ENCODE results near the gene PCDHAC1.
"Not testable (repeated sequence)": the region's sequence is repeated elsewhere in the genome, so short reads cannot be mapped to it uniquely, and the experiment has no call there.

PCDHAC1 gene, protein sequence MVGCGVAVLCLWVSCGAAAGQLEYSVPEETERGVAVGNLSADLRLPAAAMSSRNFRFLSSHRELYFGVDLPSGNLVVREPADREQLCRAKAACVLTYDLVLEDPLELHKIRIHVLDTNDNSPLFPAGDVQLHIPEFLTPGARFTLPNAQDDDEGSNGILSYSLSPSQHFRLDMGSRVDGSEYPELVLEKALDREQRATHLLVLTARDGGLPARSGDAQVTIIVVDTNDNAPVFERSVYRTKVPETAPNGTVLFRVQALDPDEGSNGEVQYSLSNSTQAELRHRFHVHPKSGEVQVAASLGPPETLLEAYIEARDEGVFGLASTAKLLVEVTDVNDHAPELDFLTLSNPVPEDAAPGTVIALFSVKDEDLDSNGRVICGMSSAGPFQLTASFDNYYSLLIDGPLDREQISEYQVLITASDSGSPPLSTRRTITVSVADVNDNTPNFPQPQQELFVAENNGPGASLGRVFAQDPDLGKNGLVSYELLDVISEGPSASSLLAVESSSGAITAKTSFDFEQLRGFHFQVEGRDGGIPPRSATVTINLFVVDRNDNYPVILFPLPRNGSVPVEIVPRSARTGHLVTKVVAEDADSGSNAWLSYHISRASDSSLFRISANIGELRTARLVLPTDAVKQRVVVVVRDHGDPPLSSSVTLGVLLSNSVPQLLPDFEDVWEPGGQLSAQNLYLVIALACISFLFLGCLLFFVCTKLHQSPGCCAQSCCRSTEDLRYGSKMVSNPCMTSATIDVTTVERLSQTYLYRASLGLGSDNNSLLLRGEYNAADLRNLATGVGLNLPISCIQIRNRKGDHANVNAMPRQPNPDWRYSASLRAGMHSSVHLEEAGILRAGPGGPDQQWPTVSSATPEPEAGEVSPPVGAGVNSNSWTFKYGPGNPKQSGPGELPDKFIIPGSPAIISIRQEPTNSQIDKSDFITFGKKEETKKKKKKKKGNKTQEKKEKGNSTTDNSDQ

DNA sequence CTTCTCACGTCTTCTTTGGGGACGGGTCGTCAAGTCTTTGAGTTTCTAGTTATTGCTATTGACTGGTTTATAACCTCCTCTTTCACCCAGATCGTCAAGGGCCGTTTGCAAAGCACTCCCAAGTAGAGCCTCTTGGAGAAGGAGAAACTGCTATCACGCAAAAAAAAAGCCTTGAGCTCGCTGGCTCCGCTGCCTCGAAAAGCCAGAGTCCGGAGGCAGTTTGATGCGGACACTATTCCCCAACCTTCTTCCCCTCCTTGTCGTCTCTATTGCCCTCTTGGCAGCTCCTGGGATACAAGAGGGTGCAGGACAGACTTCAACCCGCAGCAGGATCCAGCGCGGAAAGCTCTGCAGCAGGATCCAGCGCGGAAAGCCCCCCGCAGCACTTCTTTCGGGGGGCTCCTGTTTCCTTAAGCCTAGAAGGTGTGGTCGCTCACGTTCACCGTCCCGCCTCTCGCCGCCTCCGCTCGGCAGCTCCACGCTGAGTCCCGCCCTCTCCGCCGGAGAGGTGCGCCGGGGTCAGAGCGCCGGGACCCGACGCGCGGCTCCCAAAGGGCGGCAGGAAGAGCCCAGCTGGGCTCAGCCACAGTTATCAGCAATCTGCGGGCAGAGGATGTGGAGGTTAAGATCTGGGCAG lies at the start of gene PCDHAC1:
Gene PCDHAC1, plus strand, starts transcription at position 494 of the 637 bp plus-strand sequence. CDS start 594 bp downstream, outside the sequence.
- DNase-seq, result no peak

DNA sequence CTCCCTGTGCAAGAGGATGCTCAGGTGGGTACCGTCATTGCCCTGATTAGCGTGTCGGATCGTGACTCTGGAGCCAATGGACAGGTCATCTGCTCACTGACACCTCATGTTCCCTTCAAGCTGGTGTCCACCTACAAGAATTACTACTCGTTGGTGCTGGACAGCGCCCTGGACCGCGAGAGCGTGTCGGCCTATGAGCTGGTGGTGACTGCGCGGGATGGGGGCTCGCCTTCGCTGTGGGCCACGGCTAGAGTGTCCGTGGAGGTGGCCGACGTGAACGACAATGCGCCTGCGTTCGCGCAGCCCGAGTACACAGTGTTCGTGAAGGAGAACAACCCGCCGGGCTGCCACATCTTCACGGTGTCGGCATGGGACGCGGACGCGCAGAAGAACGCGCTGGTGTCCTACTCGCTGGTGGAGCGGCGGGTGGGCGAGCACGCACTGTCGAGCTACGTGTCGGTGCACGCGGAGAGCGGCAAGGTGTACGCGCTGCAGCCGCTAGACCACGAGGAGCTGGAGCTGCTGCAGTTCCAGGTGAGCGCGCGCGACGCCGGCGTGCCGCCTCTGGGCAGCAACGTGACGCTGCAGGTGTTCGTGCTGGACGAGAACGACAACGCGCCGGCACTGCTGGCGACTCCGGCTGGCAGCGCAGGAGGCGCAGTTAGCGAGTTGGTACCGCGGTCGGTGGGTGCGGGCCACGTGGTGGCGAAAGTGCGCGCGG lies 49.4 kb upstream of the PCDHAC1 start:
- DNase-seq, result not testable (repeated sequence)

DNA sequence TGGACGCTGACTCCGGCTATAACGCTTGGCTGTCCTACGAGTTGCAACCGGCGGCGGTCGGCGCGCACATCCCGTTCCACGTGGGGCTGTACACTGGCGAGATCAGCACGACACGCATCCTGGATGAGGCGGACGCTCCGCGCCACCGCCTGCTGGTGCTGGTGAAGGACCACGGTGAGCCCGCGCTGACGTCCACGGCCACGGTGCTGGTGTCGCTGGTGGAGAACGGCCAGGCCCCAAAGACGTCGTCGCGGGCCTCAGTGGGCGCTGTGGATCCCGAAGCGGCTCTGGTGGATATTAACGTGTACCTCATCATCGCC lies 48.9 kb upstream of the PCDHAC1 start:
- no peak for DNase-seq

DNA sequence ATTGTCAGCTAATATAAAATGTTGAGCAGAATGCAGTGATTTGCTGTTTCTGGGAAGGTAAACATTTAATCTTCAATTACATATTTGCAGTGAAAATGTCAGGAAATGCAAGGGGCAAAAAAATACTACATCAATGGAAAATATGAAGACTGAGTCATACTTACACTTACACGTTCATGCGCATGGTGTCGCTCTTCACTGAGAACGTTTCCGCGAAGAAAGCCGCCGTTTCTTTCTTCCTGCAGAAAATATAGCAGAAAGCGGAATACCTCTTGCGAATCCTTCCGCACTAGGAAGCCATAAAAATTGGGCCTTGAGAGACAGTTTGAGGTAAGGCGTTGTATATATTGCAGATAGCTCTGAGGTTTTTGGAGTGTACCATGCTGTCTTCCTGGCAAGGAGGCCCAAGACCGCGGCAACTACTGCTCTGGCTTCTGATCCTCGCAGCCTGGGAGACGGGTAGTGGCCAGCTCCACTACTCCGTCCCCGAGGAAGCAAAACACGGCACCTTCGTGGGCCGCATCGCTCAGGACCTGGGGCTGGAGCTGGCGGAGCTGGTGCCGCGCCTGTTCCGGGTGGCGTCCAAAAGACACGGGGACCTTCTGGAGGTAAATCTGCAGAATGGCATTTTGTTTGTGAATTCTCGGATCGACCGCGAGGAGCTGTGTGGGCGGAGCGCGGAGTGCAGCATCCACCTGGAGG lies 44.1 kb upstream of the PCDHAC1 start, which contains the start of gene PCDHA13:
Gene PCDHA13, plus strand, starts transcription at position 236 of the 702 bp plus-strand sequence. Its CDS starts 145 bp downstream, at position 381.
- no peak for DNase-seq

DNA sequence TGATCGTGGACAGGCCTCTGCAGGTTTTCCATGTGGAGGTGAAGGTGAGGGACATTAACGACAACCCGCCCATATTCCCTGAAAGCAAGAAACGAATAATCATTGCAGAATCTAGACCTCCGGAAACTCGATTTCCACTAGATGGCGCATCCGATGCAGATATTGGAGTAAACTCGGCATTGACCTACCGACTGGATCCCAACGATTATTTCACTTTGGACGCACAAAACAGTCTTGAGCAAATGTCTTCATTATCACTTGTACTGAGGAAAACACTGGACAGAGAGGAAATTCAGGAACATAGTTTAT lies 43.6 kb upstream of the PCDHAC1 start:
- DNase-seq, result no peak

DNA sequence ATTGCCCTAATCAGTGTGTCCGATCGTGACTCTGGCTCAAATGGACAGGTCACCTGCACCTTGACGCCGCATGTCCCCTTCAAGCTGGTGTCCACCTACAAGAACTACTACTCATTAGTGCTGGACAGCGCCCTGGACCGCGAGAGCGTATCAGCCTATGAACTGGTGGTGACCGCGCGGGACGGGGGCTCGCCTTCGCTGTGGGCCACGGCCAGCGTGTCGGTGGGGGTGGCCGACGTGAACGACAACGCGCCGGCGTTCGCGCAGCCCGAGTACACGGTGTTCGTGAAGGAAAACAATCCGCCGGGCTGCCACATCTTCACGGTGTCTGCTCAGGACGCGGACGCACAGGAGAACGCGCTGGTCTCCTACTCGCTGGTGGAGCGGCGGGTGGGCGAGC lies 42.7 kb upstream of the PCDHAC1 start:
- no peak for DNase-seq

DNA sequence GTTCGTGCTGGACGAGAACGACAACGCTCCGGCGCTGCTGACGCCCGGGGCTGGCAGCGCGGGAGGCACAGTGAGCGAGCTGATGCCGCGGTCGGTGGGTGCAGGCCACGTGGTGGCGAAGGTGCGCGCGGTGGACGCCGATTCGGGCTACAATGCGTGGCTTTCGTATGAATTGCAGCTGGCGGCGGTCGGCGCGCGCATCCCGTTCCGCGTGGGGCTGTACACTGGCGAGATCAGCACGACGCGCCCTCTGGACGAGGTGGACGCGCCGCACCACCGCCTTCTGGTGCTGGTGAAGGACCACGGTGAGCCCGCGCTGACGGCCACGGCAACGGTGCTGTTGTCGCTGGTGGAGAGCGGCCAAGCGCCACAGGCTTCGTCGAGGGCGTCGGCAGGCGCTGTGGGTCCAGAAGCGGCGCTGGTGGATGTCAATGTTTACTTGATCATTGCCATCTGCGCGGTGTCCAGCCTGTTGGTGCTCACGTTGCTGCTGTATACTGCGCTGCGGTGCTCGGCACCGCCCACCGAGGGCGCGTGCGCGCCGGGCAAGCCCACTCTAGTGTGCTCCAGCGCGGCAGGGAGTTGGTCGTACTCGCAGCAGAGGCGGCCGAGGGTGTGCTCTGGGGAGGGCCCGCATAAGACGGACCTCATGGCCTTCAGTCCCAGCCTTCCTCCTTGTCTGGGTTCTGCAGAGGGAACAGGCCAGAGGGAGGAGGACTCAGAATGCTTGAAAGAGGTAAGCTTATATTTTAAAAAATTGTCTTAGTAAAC lies 42.0 kb upstream of the PCDHAC1 start:
- no peak for DNase-seq

DNA sequence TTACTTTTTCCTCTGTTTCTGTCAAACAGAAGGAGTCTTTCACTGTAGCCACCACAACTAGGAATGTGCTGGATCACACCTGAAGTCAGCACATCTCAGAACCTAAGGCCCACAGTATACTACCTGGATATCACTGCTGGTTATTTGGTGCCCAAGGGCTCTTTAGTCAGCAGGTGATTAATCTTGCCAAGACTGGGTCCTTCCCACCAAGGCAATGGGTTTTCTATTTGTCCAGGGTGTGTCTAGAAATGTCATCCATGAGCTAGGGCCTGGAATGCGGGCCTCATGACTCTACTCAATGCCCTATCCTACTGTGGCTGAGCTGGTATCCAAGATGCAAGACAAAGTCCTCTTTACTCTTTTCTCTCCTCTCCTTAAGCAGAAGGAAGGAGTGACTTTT lies 9.8 kb upstream of the PCDHAC1 start:
- DNase-seq, result no peak

DNA sequence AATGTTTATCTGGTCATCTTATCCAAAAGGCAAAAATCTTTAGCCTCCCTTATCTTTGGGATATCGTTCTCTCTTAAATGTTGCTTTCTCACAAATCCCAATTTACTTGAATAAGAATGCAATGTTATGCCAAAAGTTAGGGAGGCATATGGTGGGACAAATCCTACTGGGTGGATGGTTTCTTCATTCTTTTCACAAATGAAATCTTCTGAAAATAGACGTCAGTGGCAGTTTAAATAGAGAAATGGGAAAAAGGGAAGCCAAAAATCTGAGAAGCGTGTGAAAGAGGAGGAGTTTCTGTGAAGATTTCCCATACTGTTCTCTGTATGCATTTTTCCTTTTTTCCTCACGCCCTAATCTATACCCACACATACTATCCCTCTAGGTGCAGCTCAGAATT lies 2.5 kb upstream of the PCDHAC1 start:
- no peak for DNase-seq

DNA sequence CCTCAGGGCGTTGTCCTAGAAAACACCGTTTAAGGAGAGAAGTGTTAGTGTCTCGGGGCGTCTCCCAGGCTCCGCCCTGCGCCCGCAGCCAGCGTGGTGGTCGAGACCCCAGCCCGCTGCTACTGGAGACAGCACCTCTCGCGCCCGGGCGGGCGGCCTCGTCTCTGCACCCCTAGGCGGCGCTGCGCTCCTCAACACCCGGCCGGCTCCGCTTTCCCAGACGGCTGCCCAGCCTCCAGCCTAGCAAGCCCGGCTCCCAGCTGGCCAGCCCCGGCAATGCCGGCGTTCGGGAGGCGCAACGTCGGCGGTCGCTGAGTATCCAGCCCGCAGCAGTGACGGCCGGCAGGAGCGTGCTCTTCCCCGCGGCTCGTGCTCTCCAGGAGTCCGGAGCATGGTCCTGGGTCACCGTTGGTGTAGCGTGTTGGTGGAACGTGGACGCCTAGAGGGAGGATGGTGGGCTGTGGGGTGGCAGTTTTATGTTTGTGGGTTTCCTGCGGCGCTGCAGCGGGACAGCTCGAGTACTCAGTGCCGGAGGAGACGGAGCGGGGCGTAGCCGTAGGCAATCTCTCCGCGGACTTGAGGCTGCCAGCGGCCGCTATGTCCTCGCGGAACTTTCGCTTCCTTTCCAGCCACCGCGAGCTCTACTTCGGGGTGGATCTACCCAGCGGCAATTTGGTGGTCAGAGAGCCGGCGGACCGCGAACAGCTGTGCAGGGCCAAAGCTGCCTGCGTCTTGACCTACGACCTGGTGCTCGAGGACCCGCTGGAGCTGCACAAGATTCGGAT lies 536 bp downstream of the PCDHAC1 start:
- no peak for DNase-seq

DNA sequence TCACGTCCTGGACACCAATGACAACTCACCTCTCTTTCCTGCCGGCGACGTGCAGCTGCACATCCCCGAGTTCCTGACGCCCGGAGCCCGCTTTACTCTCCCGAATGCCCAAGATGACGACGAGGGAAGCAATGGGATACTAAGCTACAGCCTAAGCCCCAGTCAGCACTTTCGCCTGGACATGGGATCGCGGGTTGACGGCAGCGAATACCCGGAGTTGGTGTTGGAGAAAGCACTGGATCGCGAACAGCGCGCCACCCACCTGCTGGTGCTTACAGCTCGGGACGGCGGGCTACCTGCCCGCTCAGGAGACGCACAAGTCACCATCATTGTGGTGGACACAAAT lies 1.1 kb downstream of the PCDHAC1 start:
- no peak for DNase-seq

DNA sequence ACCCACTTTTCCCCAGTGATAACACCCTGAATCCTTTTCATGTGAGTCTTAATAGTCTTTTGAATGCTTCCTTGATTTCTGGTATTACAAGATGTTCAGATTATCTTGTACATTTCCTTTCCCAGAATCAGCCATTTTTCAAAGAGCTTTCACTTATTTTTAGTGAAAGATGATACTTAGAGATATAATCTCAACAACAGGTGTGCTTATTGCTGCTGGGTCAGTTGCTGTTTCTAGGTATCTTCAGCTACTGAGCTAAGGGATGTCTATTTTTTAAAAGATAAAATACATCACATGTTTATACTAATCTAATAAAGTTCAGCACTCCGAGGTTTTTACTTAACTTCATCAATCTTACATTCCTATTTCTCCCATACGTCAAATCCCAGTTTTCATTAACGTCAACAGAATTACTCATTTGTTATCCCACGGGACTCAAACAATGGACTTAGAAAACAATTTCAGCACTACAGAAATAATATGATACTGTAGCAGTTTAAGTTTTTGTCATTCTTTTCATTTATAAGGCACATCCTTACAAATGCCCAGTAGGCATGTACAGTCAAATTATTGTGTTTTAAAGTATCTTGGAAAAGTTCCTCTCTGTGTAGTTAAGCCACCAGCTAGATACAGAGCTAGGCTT lies 9.0 kb downstream of the PCDHAC1 start:
- no peak for DNase-seq

DNA sequence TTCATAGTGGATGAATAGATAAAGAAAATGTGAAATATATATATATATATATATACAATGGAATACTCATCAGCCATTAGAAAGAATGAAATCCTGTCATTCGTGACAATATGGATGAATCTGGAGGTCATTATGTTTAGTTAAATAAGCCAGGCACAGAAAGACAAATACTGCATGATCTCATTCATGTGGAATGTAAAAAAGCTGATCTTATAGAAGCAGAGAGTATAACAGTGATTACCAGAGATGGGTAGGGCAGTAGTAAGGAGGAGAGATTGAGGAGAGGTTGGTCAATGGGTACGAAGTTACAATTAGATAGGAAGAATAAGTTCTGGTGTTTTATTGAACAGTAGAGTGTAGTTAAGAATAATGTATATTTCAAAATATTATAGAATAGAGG lies 20.5 kb downstream of the PCDHAC1 start:
- DNase-seq, result no peak

DNA sequence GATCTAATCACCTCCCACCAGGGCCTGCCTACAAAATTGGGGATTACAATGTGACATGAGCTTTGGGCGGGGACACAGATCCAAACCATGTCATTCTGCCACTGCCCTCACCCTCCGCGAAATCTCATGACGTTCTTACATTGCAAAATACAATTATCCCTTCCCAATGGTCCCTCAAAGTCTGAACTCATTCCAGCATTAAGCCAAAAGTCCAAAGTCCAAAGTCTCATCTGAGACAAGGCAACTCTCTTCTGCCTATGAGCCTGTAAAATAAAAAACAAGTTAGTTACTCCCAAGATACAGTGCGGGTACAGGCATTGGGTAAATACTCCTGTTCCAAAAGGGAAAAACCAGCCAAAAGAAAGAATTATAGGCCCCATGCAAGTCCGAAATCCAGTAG lies 25.5 kb downstream of the PCDHAC1 start:
- no peak for DNase-seq

DNA sequence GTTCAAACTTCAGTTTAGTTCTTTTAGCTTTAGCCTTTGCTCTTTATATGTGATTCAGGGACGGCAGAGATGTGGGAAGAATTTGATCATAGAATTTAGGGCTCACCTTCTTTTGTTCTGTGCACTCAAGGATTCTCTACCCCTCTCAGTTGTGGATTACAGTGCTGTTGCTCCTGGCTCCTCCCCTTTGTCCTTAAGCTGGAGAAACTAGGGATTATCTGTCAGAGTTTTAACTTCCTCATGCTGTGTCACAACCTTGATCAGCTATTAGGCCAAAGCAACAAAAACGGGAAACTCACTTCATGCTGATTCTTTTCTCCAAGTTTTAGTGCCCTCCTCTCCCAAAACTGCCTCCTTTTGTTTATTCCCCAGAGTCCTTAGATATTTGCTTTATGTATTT lies 27.1 kb downstream of the PCDHAC1 start:
- no peak for DNase-seq

DNA sequence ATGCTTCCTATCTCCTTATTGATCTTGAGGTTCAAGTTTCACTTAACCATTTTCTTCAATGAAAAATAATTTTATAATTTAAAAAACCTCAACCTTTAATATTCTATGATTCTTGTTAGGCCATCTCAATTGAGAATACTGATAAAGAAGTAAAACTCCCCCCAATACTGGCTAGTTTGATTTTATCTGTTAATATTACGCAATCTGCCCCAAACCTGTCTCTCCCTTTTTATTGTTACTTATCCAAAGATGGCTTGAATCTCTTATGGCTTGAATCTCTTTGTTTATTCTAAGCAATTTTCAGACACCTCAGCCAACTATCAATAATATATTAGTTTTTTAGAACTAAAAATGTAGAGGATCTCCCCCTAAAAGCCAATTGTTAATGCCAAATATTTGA lies 36.1 kb downstream of the PCDHAC1 start:
- DNase-seq, result no peak

DNA sequence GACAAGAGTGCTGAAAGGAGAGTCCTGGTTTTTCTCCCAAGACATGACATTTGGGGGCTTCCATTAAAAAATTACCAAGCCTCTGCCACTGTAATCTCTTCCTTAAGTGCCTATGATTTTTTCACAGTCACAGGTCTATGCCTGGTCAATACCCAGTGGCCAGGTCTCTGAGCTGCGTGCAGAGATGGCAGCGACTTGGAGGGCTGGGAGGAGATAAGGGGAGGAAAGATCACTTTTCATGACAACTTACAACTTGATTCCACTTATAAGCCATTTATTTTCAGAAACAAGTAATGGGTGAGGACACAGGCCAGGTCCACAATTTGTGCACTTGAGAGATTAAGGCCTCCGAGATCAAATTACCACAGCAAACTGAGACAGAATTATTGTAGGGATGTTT lies 38.3 kb downstream of the PCDHAC1 start:
- DNase-seq, result no peak

DNA sequence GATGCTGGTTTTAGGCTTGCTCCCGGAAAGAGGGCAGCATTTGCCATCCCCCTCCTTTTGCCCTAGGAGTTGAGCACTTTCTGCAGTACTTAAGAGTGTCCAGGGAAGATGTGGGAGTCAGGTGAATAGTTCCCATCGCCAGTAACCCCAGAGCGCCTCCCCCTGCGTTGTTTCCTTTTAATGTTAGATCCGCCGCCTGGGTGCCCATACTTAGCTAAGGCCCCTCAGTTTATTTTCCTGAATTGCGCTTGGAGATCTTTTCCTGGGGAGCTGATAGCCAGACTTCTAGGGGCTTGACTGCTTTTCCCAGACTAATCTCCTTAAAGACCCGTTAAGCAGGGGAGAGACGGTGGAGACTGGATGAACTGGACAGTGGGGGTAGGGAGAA lies 39.8 kb downstream of the PCDHAC1 start:
- DNase-seq, result no peak

DNA sequence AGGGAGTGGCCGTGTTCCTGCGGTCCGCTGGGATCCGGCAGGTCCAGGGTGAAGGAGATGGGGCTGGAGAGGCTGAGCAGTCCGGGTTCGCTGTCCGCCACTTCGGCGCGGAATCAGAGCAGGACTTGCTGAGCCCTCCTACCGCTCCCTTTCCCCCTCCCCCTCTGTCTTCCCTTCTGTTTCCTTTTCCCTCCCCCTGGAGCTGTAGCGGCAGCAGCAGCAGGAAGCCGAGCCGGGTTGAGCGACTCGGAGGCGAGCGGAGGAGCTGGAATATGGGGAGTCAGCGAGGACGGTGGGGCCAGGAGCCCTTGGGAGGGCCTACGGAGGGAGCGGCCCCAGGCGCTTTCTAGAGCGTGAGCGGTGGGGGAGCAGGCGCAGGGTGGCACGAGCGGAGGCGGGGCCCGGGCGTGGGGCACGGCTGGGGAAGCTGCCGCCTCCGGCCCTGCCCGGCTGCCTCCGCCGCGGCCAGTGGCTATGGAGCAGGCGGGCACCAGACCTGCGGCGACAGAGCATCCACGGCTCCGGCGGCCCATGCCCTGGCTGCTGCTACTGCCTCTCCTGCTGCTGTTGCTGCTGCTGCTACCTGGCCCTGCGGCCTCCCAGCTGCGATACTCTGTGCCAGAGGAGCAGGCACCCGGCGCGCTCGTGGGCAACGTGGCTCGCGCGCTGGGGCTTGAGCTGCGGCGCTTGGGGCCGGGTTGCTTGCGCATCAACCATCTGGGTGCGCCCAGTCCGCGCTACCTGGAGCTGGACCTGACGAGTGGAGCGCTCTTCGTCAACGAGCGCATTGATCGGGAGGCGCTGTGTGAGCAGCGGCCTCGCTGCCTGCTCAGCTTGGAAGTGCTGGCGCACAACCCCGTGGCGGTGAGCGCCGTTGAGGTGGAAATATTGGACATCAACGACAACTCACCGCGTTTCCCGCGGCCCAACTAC lies 40.5 kb downstream of the PCDHAC1 start, which contains the start of gene PCDHAC2:
Gene PCDHAC2, plus strand, starts transcription at position 184 of the 933 bp plus-strand sequence. Its CDS starts 291 bp downstream, at position 475.
- no peak for DNase-seq
